ENCODE data around the gene AFMID. TPM values are rescaled to one million over a fixed set of nuclear protein-coding genes. Genes with fewer than 3 reads are reported as not detected.

AFMID gene
- total and polyA plus RNA-seq, 2 donors from 2014 or later = 63.9 to 118 TPM

DNA sequence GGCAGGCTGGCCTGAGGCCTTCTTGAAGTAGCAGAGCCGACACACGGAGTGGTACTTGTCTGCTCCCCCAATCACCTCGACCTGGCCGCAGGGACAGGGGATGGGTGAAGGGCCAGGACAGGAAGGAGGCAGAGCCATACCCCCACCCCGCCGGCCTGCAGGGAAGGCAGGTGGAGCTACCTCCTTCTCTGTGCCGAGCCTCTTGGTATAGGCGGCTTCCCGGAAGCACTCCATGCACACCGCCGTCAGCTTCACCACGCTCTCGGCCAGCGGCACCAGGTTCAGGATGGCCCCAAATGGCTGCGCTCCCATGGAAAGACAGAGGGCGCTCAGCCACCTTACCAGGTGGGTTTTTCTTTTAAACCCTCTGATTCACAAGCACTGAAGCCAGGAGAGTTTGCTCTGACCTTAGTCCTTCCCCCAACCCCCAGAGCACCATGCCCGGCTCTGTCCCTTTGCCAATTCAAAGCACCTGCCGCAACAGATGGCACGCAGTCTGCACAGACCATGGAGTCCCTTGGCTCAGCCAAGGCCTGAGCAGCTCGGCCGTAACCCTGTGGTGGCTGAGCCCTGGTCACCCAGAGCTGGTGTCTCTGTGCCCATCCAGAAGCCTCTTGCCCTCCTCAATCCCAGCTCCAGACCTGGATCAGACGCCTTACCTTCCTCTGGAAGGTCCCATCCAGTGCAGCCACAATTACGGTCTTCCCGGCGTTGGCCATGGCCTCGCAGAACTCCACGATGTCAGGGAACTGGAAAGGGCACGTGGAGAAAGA lies 12.1 kb upstream of the AFMID start:
- no peak for DNase-seq
- H3K4me1 ChIP-seq (ENCODE audit: control insufficient read depth in 2 of 3, insufficient read depth in 2 of 3, low read depth in 1 of 3, low read length in 3 of 3) = peaks cover 0 to 42% (median 37%) of the 10 kb centered on the region in 3 donors
- TF ChIP-seq, protein P1, sequence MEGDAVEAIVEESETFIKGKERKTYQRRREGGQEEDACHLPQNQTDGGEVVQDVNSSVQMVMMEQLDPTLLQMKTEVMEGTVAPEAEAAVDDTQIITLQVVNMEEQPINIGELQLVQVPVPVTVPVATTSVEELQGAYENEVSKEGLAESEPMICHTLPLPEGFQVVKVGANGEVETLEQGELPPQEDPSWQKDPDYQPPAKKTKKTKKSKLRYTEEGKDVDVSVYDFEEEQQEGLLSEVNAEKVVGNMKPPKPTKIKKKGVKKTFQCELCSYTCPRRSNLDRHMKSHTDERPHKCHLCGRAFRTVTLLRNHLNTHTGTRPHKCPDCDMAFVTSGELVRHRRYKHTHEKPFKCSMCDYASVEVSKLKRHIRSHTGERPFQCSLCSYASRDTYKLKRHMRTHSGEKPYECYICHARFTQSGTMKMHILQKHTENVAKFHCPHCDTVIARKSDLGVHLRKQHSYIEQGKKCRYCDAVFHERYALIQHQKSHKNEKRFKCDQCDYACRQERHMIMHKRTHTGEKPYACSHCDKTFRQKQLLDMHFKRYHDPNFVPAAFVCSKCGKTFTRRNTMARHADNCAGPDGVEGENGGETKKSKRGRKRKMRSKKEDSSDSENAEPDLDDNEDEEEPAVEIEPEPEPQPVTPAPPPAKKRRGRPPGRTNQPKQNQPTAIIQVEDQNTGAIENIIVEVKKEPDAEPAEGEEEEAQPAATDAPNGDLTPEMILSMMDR (IDR thresholded peaks at IDR 0.05; ENCODE audit: borderline replicate concordance, extremely low read depth, insufficient read depth) = peak; percentile 19
- H3K9ac ChIP-seq (ENCODE audit: low read length in 3 of 3) = peak overlapping the region in 1 of 3 donors; percentile 67
- peaks cover 0 to 3% (median 0%) of the 10 kb centered on the region in 3 donors for H3K36me3 ChIP-seq (ENCODE audit: control insufficient read depth in 2 of 3, insufficient read depth in 3 of 3, low read length in 3 of 3)
- no peaks in the 10 kb centered on the region for H3K9me3 ChIP-seq (ENCODE audit: control insufficient read depth in 2 of 3, insufficient read depth in 1 of 3, low read length in 3 of 3)
- intact Hi-C loops (cut with DNase I) = loop anchor here (10.0 kb wide), 1 partner anchor 60 kb away; no protein-coding TSS in a partner anchor
- H3K4me3 ChIP-seq (ENCODE audit: low read length in 3 of 3) = no peak overlapping the region
- H3K27ac ChIP-seq (ENCODE audit: low read depth in 2 of 2, low read length in 2 of 2) = peak overlapping the region; percentile 85 to 87
- no peak for FAIRE-seq
- H3K27me3 ChIP-seq (ENCODE audit: control insufficient read depth, insufficient read depth, low read length) = no peaks in the 10 kb centered on the region

GRCh38 chr17:78175643-78175981 lies 11.6 kb upstream of the AFMID start:
- Histone ChIP-seq H3K27ac (ENCODE audit: low read depth in 2 of 2, low read length in 2 of 2) (peak overlapping the region; percentile 85 to 87), H3K4me1 (ENCODE audit: control insufficient read depth in 2 of 3, insufficient read depth in 2 of 3, low read depth in 1 of 3, low read length in 3 of 3) (peaks cover 0 to 42% (median 36%) of the 10 kb centered on the region in 3 donors), H3K4me3 (ENCODE audit: low read length in 3 of 3) (no peak overlapping the region), H3K9ac (ENCODE audit: low read length in 3 of 3) (no peak overlapping the region), H3K27me3 (ENCODE audit: control insufficient read depth, insufficient read depth, low read length) (no peaks in the 10 kb centered on the region), H3K36me3 (ENCODE audit: control insufficient read depth in 2 of 3, insufficient read depth in 3 of 3, low read length in 3 of 3) (peaks cover 0 to 3% (median 0%) of the 10 kb centered on the region in 3 donors), H3K9me3 (ENCODE audit: control insufficient read depth in 2 of 3, insufficient read depth in 1 of 3, low read length in 3 of 3) (no peaks in the 10 kb centered on the region)
- no peak for FAIRE-seq
- no peak for DNase-seq
- TF ChIP-seq, protein P1 (IDR thresholded peaks at IDR 0.05; ENCODE audit: borderline replicate concordance, extremely low read depth, insufficient read depth) = no peak
- intact Hi-C loops (cut with DNase I) = loop anchor here (10.0 kb wide), 1 partner anchor 61 kb away; no protein-coding TSS in a partner anchor

- intact Hi-C loops (cut with DNase I) = loop anchor here (10.0 kb wide), 1 partner anchor 62 kb away; no protein-coding TSS in a partner anchor
- Histone ChIP-seq H3K4me1 (ENCODE audit: control insufficient read depth in 2 of 3, insufficient read depth in 2 of 3, low read depth in 1 of 3, low read length in 3 of 3) (peaks cover 0 to 42% (median 36%) of the 10 kb centered on the region in 3 donors), H3K9ac (ENCODE audit: low read length in 3 of 3) (no peak overlapping the region), H3K9me3 (ENCODE audit: control insufficient read depth in 2 of 3, insufficient read depth in 1 of 3, low read length in 3 of 3) (no peaks in the 10 kb centered on the region), H3K4me3 (ENCODE audit: low read length in 3 of 3) (no peak overlapping the region), H3K27me3 (ENCODE audit: control insufficient read depth, insufficient read depth, low read length) (no peaks in the 10 kb centered on the region), H3K27ac (ENCODE audit: low read depth in 2 of 2, low read length in 2 of 2) (peak overlapping the region in 1 of 2 donors; percentile 51), H3K36me3 (ENCODE audit: control insufficient read depth in 2 of 3, insufficient read depth in 3 of 3, low read length in 3 of 3) (no peaks in the 10 kb centered on the region)
- DNase-seq = peak in 4 of 5 donors; percentile 69 to 86 (median 76)
- no peak for FAIRE-seq
- TF ChIP-seq, protein P1 (IDR thresholded peaks at IDR 0.05; ENCODE audit: borderline replicate concordance, extremely low read depth, insufficient read depth) = peak; percentile 92
Observed at GRCh38 chr17:78176548-78177025, 10.6 kb upstream of the AFMID start.
